ENCODE measurements around the gene FZD7. TPM values are rescaled to one million over a fixed set of nuclear protein-coding genes. Genes with fewer than 3 reads are reported as not detected.

FZD7 gene
- total and polyA plus RNA-seq, 4 donors: 3.9 to 31.7 (median 8.3) TPM

- TF ChIP-seq CTCF (IDR thresholded peaks at IDR 0.05; ENCODE audit: control extremely low read depth, extremely low read depth): no peak
- no peaks in the 10 kb centered on the region for H3K9me3 ChIP-seq (ENCODE audit: control insufficient read depth in 4 of 4, insufficient read depth in 3 of 4, low read length in 3 of 4)
- H3K36me3 ChIP-seq (ENCODE audit: control insufficient read depth in 4 of 4, insufficient read depth in 4 of 4, low read length in 4 of 4): no peaks in the 10 kb centered on the region
- H3K4me1 ChIP-seq (ENCODE audit: control insufficient read depth in 5 of 5, insufficient read depth in 5 of 5, low read length in 5 of 5): peaks cover 0 to 24% (median 5%) of the 10 kb centered on the region in 5 donors
- H3K27me3 ChIP-seq (ENCODE audit: control insufficient read depth in 3 of 3, insufficient read depth in 3 of 3, low read length in 2 of 3): no peaks in the 10 kb centered on the region
- no peak overlapping the region for H3K27ac ChIP-seq (ENCODE audit: low read depth in 1 of 2, low read length in 1 of 2)
- no peak for ATAC-seq (ENCODE audit: insufficient read depth, low FRiP score)
- peak in 1 of 3 donors; percentile 53 for DNase-seq
- WGBS, 2 donors: 33 to 40% methylated on average over 8 of the region's 8 CpGs
- no peak overlapping the region for H3K9ac ChIP-seq (ENCODE audit: insufficient read depth in 1 of 2, low read length in 2 of 2)
- H3K4me3 ChIP-seq: no peak overlapping the region
Measured at GRCh38 chr2:201996679-201997314, 36.9 kb upstream of the FZD7 start.

- TF ChIP-seq CTCF (IDR thresholded peaks at IDR 0.05; ENCODE audit: control extremely low read depth, extremely low read depth): no peak
- H3K9me3 ChIP-seq (ENCODE audit: control insufficient read depth in 4 of 4, insufficient read depth in 3 of 4, low read length in 3 of 4): no peaks in the 10 kb centered on the region
- WGBS, 2 donors: 77 to 89% methylated on average over 7 of the region's 7 CpGs
- H3K4me1 ChIP-seq (ENCODE audit: control insufficient read depth in 5 of 5, insufficient read depth in 5 of 5, low read length in 5 of 5): peaks cover 0 to 30% (median 10%) of the 10 kb centered on the region in 5 donors
- no peaks in the 10 kb centered on the region for H3K36me3 ChIP-seq (ENCODE audit: control insufficient read depth in 4 of 4, insufficient read depth in 4 of 4, low read length in 4 of 4)
- H3K27ac ChIP-seq (ENCODE audit: low read depth in 1 of 2, low read length in 1 of 2): no peak overlapping the region
- H3K9ac ChIP-seq (ENCODE audit: insufficient read depth in 1 of 2, low read length in 2 of 2): no peak overlapping the region
- H3K27me3 ChIP-seq (ENCODE audit: control insufficient read depth in 3 of 3, insufficient read depth in 3 of 3, low read length in 2 of 3): no peaks in the 10 kb centered on the region
- ATAC-seq (ENCODE audit: insufficient read depth, low FRiP score) (no peak), DNase-seq (peak; percentile 73 to 83 (median 79))
- no peak overlapping the region for H3K4me3 ChIP-seq
Measured at GRCh38 chr2:201999279-201999678, 34.4 kb upstream of the FZD7 start.

GRCh38 chr2:202001826-202002225, 31.8 kb upstream of the FZD7 start:
- no peaks in the 10 kb centered on the region for H3K27me3 ChIP-seq (ENCODE audit: control insufficient read depth in 3 of 3, insufficient read depth in 3 of 3, low read length in 2 of 3)
- DNase-seq (no peak), ATAC-seq (ENCODE audit: insufficient read depth, low FRiP score) (no peak)
- H3K4me1 ChIP-seq (ENCODE audit: control insufficient read depth in 5 of 5, insufficient read depth in 5 of 5, low read length in 5 of 5): peaks cover 0 to 40% (median 13%) of the 10 kb centered on the region in 5 donors
- no peak overlapping the region for H3K27ac ChIP-seq (ENCODE audit: low read depth in 1 of 2, low read length in 1 of 2)
- no peaks in the 10 kb centered on the region for H3K36me3 ChIP-seq (ENCODE audit: control insufficient read depth in 4 of 4, insufficient read depth in 4 of 4, low read length in 4 of 4)
- no peak for TF ChIP-seq CTCF (IDR thresholded peaks at IDR 0.05; ENCODE audit: control extremely low read depth, extremely low read depth)
- no peak overlapping the region for H3K4me3 ChIP-seq
- H3K9ac ChIP-seq (ENCODE audit: insufficient read depth in 1 of 2, low read length in 2 of 2): no peak overlapping the region
- WGBS, 2 donors: 94 to 96% methylated on average over 2 of the region's 2 CpGs
- no peaks in the 10 kb centered on the region for H3K9me3 ChIP-seq (ENCODE audit: control insufficient read depth in 4 of 4, insufficient read depth in 3 of 4, low read length in 3 of 4)

- Histone ChIP-seq H3K9me3 (ENCODE audit: control insufficient read depth in 4 of 4, insufficient read depth in 3 of 4, low read length in 3 of 4) (no peaks in the 10 kb centered on the region), H3K4me3 (no peak overlapping the region), H3K27ac (ENCODE audit: low read depth in 1 of 2, low read length in 1 of 2) (no peak overlapping the region), H3K9ac (ENCODE audit: insufficient read depth in 1 of 2, low read length in 2 of 2) (no peak overlapping the region), H3K36me3 (ENCODE audit: control insufficient read depth in 4 of 4, insufficient read depth in 4 of 4, low read length in 4 of 4) (no peaks in the 10 kb centered on the region), H3K4me1 (ENCODE audit: control insufficient read depth in 5 of 5, insufficient read depth in 5 of 5, low read length in 5 of 5) (peaks cover 0 to 40% (median 17%) of the 10 kb centered on the region in 5 donors), H3K27me3 (ENCODE audit: control insufficient read depth in 3 of 3, insufficient read depth in 3 of 3, low read length in 2 of 3) (no peaks in the 10 kb centered on the region)
- TF ChIP-seq CTCF (IDR thresholded peaks at IDR 0.05; ENCODE audit: control extremely low read depth, extremely low read depth): no peak
- 90 to 93% methylated on average over 6 of the region's 6 CpGs for WGBS, 2 donors
- DNase-seq (no peak), ATAC-seq (ENCODE audit: insufficient read depth, low FRiP score) (no peak)
Measured at GRCh38 chr2:202002381-202002780, 31.3 kb upstream of the FZD7 start.
